Measurements from ENCODE around the gene PIGN.

Gene PIGN

GRCh38 chr18:61998335-61998734 is 188.5 kb downstream of the PIGN start:
- DNase-seq, result no peak

GRCh38 chr18:61995618-61996017 is 191.2 kb downstream of the PIGN start:
- DNase-seq, result no peak

GRCh38 chr18:61993831-61994230 is 193.0 kb downstream of the PIGN start:
- DNase-seq, result no peak

- DNase-seq, result no peak
These were observed 193.9 kb downstream of the PIGN start for GRCh38 chr18:61992923-61993322.

GRCh38 chr18:61992285-61992684 is 194.6 kb downstream of the PIGN start:
- no peak for DNase-seq

GRCh38 chr18:61991836-61992235 is 195.0 kb downstream of the PIGN start:
- no peak for DNase-seq

GRCh38 chr18:61991201-61991600 is 195.7 kb downstream of the PIGN start:
- DNase-seq, result no peak

Measured in stimulated activated naive CD4-positive, alpha-beta T cell (primary cell).